HEK293 (cell line): ENCODE data around the gene DOCK3.

Source experiments
- CTCF ChIA-PET: fragments of 350-600 bp; formaldehyde crosslinking; extraction: SDS; loops from one replicate; lab custom pipeline; 2021; ENCODE audit warnings: antibody characterized with exemption; lab: Yijun Ruan, JAX
- POLR2A ChIA-PET: fragments of 300-600 bp; formaldehyde crosslinking; extraction: SDS; loops from one replicate; lab custom pipeline; 2020; ENCODE audit warnings: antibody characterized with exemption, inconsistent platforms; lab: Yijun Ruan, JAX
- H3K27ac ChIP-seq: fragments of 200-500 bp; sonication (Bioruptor generic); 2 replicates; pipeline ENCODE4 v1.5.1; 2014; ENCODE audit warnings: low read depth, low read length, control low read depth, inconsistent platforms; ENCODE audit errors: extremely low read depth
- H3K36me3 ChIP-seq, 2 experiments: fragments of 200-500 bp in 1 of 2; sonication (Bioruptor generic) in 1 of 2; 1 replicate in 1 of 2; 2 replicates in 1 of 2; pipeline ENCODE4 v1.5.1; 2014 to 2017; ENCODE audit warnings: inconsistent platforms in 2 of 2, low read length in 2 of 2; ENCODE audit not compliant: control insufficient read depth in 2 of 2, insufficient read depth in 1 of 2
- H3K4me1 ChIP-seq: fragments of 200-500 bp; sonication (Bioruptor generic); 2 replicates; pipeline ENCODE4 v1.5.1; 2014; ENCODE audit warnings: mild to moderate bottlenecking, low read length, inconsistent platforms; ENCODE audit not compliant: control insufficient read depth, insufficient read depth
- H3K4me3 ChIP-seq: 2 replicates; pipeline ENCODE4 v1.5.1; 2011; ENCODE audit warnings: low read depth, mild to moderate bottlenecking, control low read depth, low read length, moderate library complexity
- H3K9me3 ChIP-seq: fragments of 200-500 bp; sonication (Bioruptor generic); 2 replicates; pipeline ENCODE4 v1.5.1; 2014; ENCODE audit warnings: low read depth, low read length, inconsistent platforms; ENCODE audit not compliant: control insufficient read depth, insufficient read depth
- GFI1B ChIP-seq: fragments of 450-650 bp; formaldehyde crosslinking; IDR thresholded peaks from 2 replicates; pipeline ENCODE4 v1.5.1; 2016; ENCODE audit warnings: missing biosample characterization, missing genetic modification characterization
- KLF16 ChIP-seq: fragments of 450-650 bp; formaldehyde crosslinking; IDR thresholded peaks from 2 replicates; pipeline ENCODE4 v1.5.1; 2017; ENCODE audit warnings: missing biosample characterization, missing genetic modification characterization
- MYNN ChIP-seq: fragments of 450-650 bp; formaldehyde crosslinking; IDR thresholded peaks from 2 replicates; pipeline ENCODE4 v1.5.1; 2016; ENCODE audit warnings: missing biosample characterization, missing genetic modification characterization, borderline replicate concordance
- MZF1 ChIP-seq: fragments of 450-650 bp; formaldehyde crosslinking; IDR thresholded peaks from 2 replicates; pipeline ENCODE4 v1.5.1; 2017; ENCODE audit warnings: missing biosample characterization, missing genetic modification characterization, borderline replicate concordance
- PRDM2 ChIP-seq: fragments of 450-650 bp; formaldehyde crosslinking; IDR thresholded peaks from 2 replicates; pipeline ENCODE4 v1.5.1; 2016; ENCODE audit warnings: missing biosample characterization, missing genetic modification characterization, borderline replicate concordance
- SETDB1 ChIP-seq: IDR thresholded peaks from one replicate; pipeline ENCODE4 v1.6.1; 2017; ENCODE audit warnings: mild to moderate bottlenecking, low read length, moderate library complexity, mixed read lengths; ENCODE audit not compliant: insufficient read length
- TCF7L2 ChIP-seq: IDR thresholded peaks from 2 replicates; pipeline ENCODE4 v1.6.1; 2011; ENCODE audit warnings: low read depth, mild to moderate bottlenecking, inconsistent platforms, low read length, moderate library complexity, borderline replicate concordance
- YY2 ChIP-seq: fragments of 450-650 bp; formaldehyde crosslinking; IDR thresholded peaks from 2 replicates; pipeline ENCODE4 v1.5.1; 2016; ENCODE audit warnings: missing biosample characterization, missing genetic modification characterization
- ZBTB21 ChIP-seq: fragments of 450-650 bp; formaldehyde crosslinking; IDR thresholded peaks from 2 replicates; pipeline ENCODE4 v1.5.1; 2017; ENCODE audit warnings: missing biosample characterization, missing genetic modification characterization
- ZFHX2 ChIP-seq: fragments of 450-650 bp; formaldehyde crosslinking; conservative IDR thresholded peaks from 2 replicates; pipeline ENCODE4 v1.5.1; 2016; ENCODE audit warnings: missing biosample characterization, missing genetic modification characterization
- ZFP3 ChIP-seq: fragments of 450-650 bp; formaldehyde crosslinking; IDR thresholded peaks from 2 replicates; pipeline ENCODE4 v1.5.1; 2016; ENCODE audit warnings: low read depth, missing biosample characterization, missing genetic modification characterization
- ZNF10 ChIP-seq: fragments of 450-650 bp; formaldehyde crosslinking; IDR thresholded peaks from 2 replicates; pipeline ENCODE4 v1.5.1; 2017; ENCODE audit warnings: missing biosample characterization, missing genetic modification characterization
- ZNF138 ChIP-seq: fragments of 450-650 bp; formaldehyde crosslinking; IDR thresholded peaks from 2 replicates; pipeline ENCODE4 v1.5.1; 2016; ENCODE audit warnings: missing biosample characterization, missing genetic modification characterization, borderline replicate concordance
- ZNF140 ChIP-seq: fragments of 450-650 bp; formaldehyde crosslinking; IDR thresholded peaks from 2 replicates; pipeline ENCODE4 v1.5.1; 2016; ENCODE audit warnings: missing biosample characterization, missing genetic modification characterization
- ZNF16 ChIP-seq: fragments of 450-650 bp; formaldehyde crosslinking; IDR thresholded peaks from 2 replicates; pipeline ENCODE4 v1.5.1; 2016; ENCODE audit warnings: low read depth, missing biosample characterization, missing genetic modification characterization
- ZNF19 ChIP-seq: fragments of 450-650 bp; formaldehyde crosslinking; IDR thresholded peaks from 2 replicates; pipeline ENCODE4; 2016; ENCODE audit warnings: missing biosample characterization, missing genetic modification characterization, low read depth
- ZNF202 ChIP-seq: fragments of 450-650 bp; formaldehyde crosslinking; IDR thresholded peaks from 2 replicates; pipeline ENCODE4 v1.5.1; 2016; ENCODE audit warnings: missing biosample characterization, missing genetic modification characterization, borderline replicate concordance
- ZNF211 ChIP-seq: fragments of 450-650 bp; formaldehyde crosslinking; IDR thresholded peaks from 2 replicates; pipeline ENCODE4 v1.5.1; 2016; ENCODE audit warnings: low read depth, missing biosample characterization, missing genetic modification characterization
- ZNF24 ChIP-seq: fragments of 450-650 bp; formaldehyde crosslinking; IDR thresholded peaks from 2 replicates; pipeline ENCODE4 v1.5.1; 2016; ENCODE audit warnings: missing biosample characterization, missing genetic modification characterization
- ZNF292 ChIP-seq: fragments of 450-650 bp; formaldehyde crosslinking; IDR thresholded peaks from 2 replicates; pipeline ENCODE4 v1.5.1; 2016; ENCODE audit warnings: low read depth, missing biosample characterization, missing genetic modification characterization, borderline replicate concordance
- ZNF302 ChIP-seq: fragments of 450-650 bp; formaldehyde crosslinking; IDR thresholded peaks from 2 replicates; pipeline ENCODE4 v1.5.1; 2016; ENCODE audit warnings: missing biosample characterization, missing genetic modification characterization, low read depth
- ZNF366 ChIP-seq: fragments of 450-650 bp; formaldehyde crosslinking; conservative IDR thresholded peaks from 2 replicates; pipeline ENCODE4 v1.5.1; 2016; ENCODE audit warnings: missing biosample characterization, missing genetic modification characterization
- ZNF37A ChIP-seq: fragments of 450-650 bp; IDR thresholded peaks from 2 replicates; pipeline ENCODE4 v1.5.1; 2018; ENCODE audit warnings: missing biosample characterization, missing genetic modification characterization
- ZNF423 ChIP-seq: fragments of 450-650 bp; formaldehyde crosslinking; IDR thresholded peaks from 2 replicates; pipeline ENCODE4 v1.5.1; 2016; ENCODE audit warnings: missing biosample characterization, missing genetic modification characterization
- ZNF501 ChIP-seq: fragments of 450-650 bp; formaldehyde crosslinking; IDR thresholded peaks from 2 replicates; pipeline ENCODE4 v1.5.1; 2016; ENCODE audit warnings: missing biosample characterization, missing genetic modification characterization
- ZNF530 ChIP-seq: fragments of 450-650 bp; formaldehyde crosslinking; IDR thresholded peaks from 2 replicates; pipeline ENCODE4 v1.5.1; 2016; ENCODE audit warnings: low read depth, missing biosample characterization, missing genetic modification characterization
- ZNF549 ChIP-seq: fragments of 450-650 bp; IDR thresholded peaks from 2 replicates; pipeline ENCODE4 v1.5.1; 2018; ENCODE audit warnings: missing biosample characterization, missing genetic modification characterization, mild to moderate bottlenecking, inconsistent platforms, moderate library complexity
- ZNF561 ChIP-seq: fragments of 450-650 bp; IDR thresholded peaks from 2 replicates; pipeline ENCODE4 v1.5.1; 2018; ENCODE audit warnings: missing biosample characterization, missing genetic modification characterization, borderline replicate concordance
- ZNF596 ChIP-seq: fragments of 450-650 bp; IDR thresholded peaks from 2 replicates; pipeline ENCODE4 v1.5.0; 2018; ENCODE audit warnings: missing biosample characterization, mild to moderate bottlenecking, missing genetic modification characterization, moderate library complexity
- ZNF670 ChIP-seq: fragments of 450-650 bp; formaldehyde crosslinking; IDR thresholded peaks from 2 replicates; pipeline ENCODE4 v1.5.1; 2016; ENCODE audit warnings: missing biosample characterization, missing genetic modification characterization, low read depth
- ZNF785 ChIP-seq: fragments of 450-650 bp; formaldehyde crosslinking; IDR thresholded peaks from 2 replicates; pipeline ENCODE4 v1.5.1; 2016; ENCODE audit warnings: missing biosample characterization, missing genetic modification characterization
- ZNF791 ChIP-seq: fragments of 450-650 bp; formaldehyde crosslinking; IDR thresholded peaks from 2 replicates; pipeline ENCODE4 v1.5.1; 2016; ENCODE audit warnings: missing biosample characterization, missing genetic modification characterization
- ZNF830 ChIP-seq: fragments of 450-650 bp; IDR thresholded peaks from 2 replicates; pipeline ENCODE4 v1.5.0; 2018; ENCODE audit warnings: missing biosample characterization, missing genetic modification characterization, low read depth, mild to moderate bottlenecking, moderate library complexity
- ZSCAN23 ChIP-seq: fragments of 450-650 bp; formaldehyde crosslinking; IDR thresholded peaks from 2 replicates; pipeline ENCODE4 v1.5.1; 2016; ENCODE audit warnings: missing biosample characterization, missing genetic modification characterization

Gene DOCK3

GRCh38 chr3:51163051-51163450 lies 488.3 kb downstream of the DOCK3 start:
- TF ChIP-seq ZNF549 (tag by site-specific recombination) (no peak), ZNF37A (tag by site-specific recombination) (no peak), ZNF530 (no peak), MYNN (tag by site-specific recombination) (no peak), KLF16 (no peak), YY2 (no peak), TCF7L2 (no peak), ZNF785 (tag by site-specific recombination) (no peak), ZNF19 (no peak), PRDM2 (tag by site-specific recombination) (no peak), ZNF596 (tag by site-specific recombination) (no peak), GFI1B (tag by site-specific recombination) (no peak), ZNF292 (tag by site-specific recombination) (no peak), ZNF501 (tag by site-specific recombination) (no peak), ZNF202 (tag by site-specific recombination) (no peak), ZNF830 (tag by site-specific recombination) (no peak), ZNF211 (tag by site-specific recombination) (no peak)
- Histone ChIP-seq H3K9me3 (no peaks in the 10 kb centered on the region), H3K27ac (no peak overlapping the region), H3K4me1 (no peaks in the 10 kb centered on the region), H3K4me3 (no peak overlapping the region), H3K36me3 (peaks cover 0 to 13% of the 10 kb centered on the region in 2 experiments; a peak in 2 of 3 replicates)
- POLR2A ChIA-PET, result no interaction called here
- CTCF ChIA-PET, result no interaction called here

- H3K36me3 ChIP-seq, result peaks cover 0 to 13% of the 10 kb centered on the region in 2 experiments; a peak in 1 of 3 replicates
- POLR2A ChIA-PET, result no interaction called here
- CTCF ChIA-PET, result no interaction called here
- H3K4me1 ChIP-seq, result no peaks in the 10 kb centered on the region
- H3K9me3 ChIP-seq, result no peaks in the 10 kb centered on the region
- H3K27ac ChIP-seq, result no peak overlapping the region
- H3K4me3 ChIP-seq, result no peak overlapping the region
- peak; percentile 95 for TF ChIP-seq ZNF791 (tag by site-specific recombination)
- TF ChIP-seq ZNF24 (tag by site-specific recombination), result no peak
- no peak for TF ChIP-seq ZNF366 (tag by site-specific recombination)
- no peak for TF ChIP-seq ZNF138
- TF ChIP-seq ZFHX2, result no peak
- peak; percentile 88 for TF ChIP-seq SETDB1
- TF ChIP-seq ZNF302 (tag by site-specific recombination), result no peak
- TF ChIP-seq ZNF140, result no peak
- no peak for TF ChIP-seq ZNF10 (tag by site-specific recombination)
- no peak for TF ChIP-seq ZNF561
- TF ChIP-seq ZNF423 (tag by site-specific recombination), result no peak
- no peak for TF ChIP-seq ZBTB21 (tag by site-specific recombination)
- TF ChIP-seq ZNF16 (tag by site-specific recombination), result no peak
- no peak for TF ChIP-seq ZFP3
- TF ChIP-seq ZSCAN23 (tag by site-specific recombination), result no peak
- TF ChIP-seq MZF1 (tag by site-specific recombination), result no peak
- TF ChIP-seq ZNF670 (tag by site-specific recombination), result no peak
Observed at GRCh38 chr3:51173518-51174271, 499.0 kb downstream of the DOCK3 start.
